GM21390 (cell line): ENCODE data around the gene PLA2G4E.

ENCODE experiments used
- ATAC-seq: cut with Tn5 transposase; IDR thresholded peaks from one replicate; pipeline ENCODE4 v1.9.1; 2021; ENCODE audit not compliant: unreplicated experiment

PLA2G4E gene

DNA sequence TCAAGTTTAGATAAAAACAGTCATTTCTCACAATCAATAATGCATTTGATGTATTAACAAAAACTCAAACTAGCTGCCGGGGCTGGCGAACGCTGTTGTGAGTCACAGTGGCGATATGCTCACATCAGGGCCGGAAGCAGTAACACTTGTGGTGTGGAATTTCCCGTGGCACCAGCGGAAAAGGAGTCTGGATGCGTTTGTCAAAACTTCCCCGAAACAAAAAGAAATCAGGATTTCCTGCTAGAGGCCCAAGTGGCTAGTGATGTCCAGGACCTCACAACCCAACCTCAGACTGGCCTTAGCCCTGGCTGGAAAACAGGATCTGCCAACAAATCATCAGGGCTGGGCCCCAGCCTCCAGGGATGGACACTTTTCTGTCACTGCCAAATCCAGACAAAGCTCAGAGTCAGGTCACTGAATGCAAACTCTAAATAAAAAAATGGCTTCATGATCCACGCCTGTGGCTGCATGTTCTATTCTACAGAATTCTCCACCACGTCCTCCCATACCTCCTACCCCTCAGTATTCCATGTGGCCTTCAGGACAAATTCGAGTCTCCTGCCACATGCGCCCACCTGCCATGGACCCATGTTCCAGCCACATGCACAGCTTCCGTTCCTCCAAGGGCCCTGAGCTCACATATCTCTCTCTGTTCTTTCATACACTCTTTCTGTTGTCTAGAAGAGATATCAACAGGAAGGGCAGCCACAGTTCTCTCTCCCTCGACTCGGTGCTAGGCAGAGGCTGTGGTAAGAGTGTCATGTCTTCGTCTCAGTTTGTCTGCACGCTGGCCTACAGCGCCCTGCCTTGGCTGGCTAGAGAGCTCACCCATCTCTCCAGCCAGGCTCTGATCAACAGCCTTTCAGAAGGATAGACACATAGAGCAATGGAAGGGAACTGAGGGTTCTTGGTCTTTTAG lies 83.9 kb downstream of the PLA2G4E start:
- no peak for ATAC-seq

GRCh38 chr15:41936155-41936554 lies 84.7 kb downstream of the PLA2G4E start:
- ATAC-seq = no peak

GRCh38 chr15:41935566-41936020 lies 85.2 kb downstream of the PLA2G4E start:
- no peak for ATAC-seq

DNA sequence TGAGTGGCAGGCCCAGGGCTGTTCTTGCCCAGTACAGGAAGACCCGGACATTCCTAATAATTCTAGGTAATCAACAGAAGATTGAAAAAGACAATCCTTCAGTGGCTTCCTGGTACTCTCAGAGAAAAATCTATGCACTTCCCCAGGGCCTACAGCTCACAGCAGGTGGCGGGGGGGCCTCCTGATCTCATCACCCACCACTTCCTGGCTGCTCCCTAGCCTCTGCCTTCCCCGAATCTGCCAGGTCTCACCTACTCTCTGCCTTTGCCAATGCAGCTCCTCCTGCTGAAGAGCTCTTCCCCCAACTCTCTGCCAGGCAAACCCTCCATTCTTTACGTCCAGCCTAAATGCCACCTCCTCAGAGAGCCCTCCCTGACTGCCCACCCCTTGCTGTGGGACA lies 86.0 kb downstream of the PLA2G4E start:
- no peak for ATAC-seq

GRCh38 chr15:41933771-41934170 lies 87.1 kb downstream of the PLA2G4E start:
- ATAC-seq = no peak

DNA sequence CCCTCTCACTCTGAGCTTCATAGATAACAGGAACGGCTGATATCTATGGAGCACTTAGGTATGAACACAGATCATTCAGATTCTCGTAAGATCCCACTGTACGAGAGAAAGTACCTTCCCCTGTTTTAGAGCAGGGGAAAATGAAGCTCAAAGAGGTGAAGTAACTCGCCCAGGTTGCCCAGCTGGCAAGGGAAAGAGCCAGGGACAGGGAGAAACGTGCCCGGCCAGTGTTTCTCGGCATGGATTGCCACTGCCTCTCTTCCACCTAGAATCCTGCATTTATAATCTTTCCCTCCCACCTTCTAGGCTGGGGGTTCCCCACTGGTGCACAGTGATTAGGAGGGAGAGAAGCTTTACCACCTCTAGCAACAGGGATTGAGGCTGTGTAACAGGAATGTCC lies 87.5 kb downstream of the PLA2G4E start:
- no peak for ATAC-seq

- ATAC-seq = no peak
Observed at GRCh38 chr15:41932511-41933289, 88.1 kb downstream of the PLA2G4E start.

DNA sequence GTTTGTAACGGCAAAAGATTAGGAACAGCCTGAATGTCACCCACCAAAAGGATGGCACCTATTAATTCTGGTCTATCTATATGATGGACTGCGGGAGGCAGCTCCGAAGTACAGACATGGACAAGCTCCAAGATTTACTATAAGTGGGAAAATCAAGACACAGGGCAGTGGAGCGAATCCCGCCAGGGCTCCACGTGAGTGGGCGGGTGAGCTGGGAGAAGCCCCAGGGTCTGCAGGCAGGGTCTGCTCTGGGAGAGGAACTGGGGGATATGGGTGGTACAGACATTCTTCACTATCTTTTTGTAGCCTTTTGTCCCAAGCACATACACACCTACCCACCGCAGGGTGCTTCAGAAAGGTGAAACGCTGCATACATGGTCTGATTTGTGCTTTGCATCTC lies 88.7 kb downstream of the PLA2G4E start:
- no peak for ATAC-seq
